Measurements from ENCODE around the gene RHO. TPM values are rescaled to one million over a fixed set of nuclear protein-coding genes. Genes with fewer than 3 reads are reported as not detected.
A peak's percentile ranks its signal among the peaks of the same experiment; 100 is the strongest.

Gene RHO
- total and polyA plus RNA-seq, 2 donors (not counting 3 experiments of a cell fraction or from before 2014, with no cell fraction given) = not detected

DNA sequence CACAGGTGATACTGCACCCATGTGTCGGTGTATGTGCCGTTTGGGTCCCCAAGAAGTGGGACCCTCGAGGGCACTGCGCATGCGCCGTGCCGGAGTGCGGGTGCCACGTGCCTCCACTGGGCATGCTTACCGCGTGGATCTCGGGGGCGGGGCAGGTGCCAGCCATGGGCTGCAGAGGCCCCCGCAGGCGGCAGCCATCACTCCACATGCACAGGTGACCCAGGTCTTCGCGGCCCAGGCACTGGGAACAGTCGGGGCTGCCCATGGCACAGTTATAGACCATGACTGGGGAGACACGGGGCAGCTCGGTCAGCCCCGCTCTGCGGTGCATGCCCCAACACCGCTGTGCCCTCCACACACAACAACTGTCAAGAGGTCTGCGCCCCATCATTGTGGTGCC is 45.8 kb downstream of the RHO start:
- Histone ChIP-seq H4K20me1 (replicated peaks; ENCODE audit: control insufficient read depth, extremely low read depth, insufficient read depth, low read length) (no peaks in the 10 kb centered on the region), H3K27ac (ENCODE audit: insufficient read depth, low read depth, low read length) (no peak overlapping the region), H3K4me1 (ENCODE audit: control insufficient read depth, extremely low read depth, insufficient read depth, low read length) (peaks cover 12% of the 10 kb centered on the region), H3K79me2 (ENCODE audit: control insufficient read depth, insufficient read depth, low read length) (peaks cover under 1% of the 10 kb centered on the region), H3K4me3 (replicated peaks in 1 of 3; ENCODE audit: insufficient read depth in 1 of 3, low read depth in 1 of 3, low read length in 3 of 3) (no peak overlapping the region), H3K9ac (replicated peaks; ENCODE audit: extremely low read depth, insufficient read depth, low read length) (no peak overlapping the region), H3K27me3 (ENCODE audit: control insufficient read depth in 2 of 2, insufficient read depth in 2 of 2, low read length in 2 of 2) (no peaks in the 10 kb centered on the region), H3K9me3 (replicated peaks; ENCODE audit: control insufficient read depth, insufficient read depth, low read length) (no peaks in the 10 kb centered on the region), H3K4me2 (ENCODE audit: insufficient read depth, low read length) (no peak overlapping the region), H3K9me1 (replicated peaks; ENCODE audit: control insufficient read depth, extremely low read depth, insufficient read depth, low read length) (no peaks in the 10 kb centered on the region), H2AFZ (ENCODE audit: low read depth, low read length) (no peak overlapping the region), H3K36me3 (ENCODE audit: control insufficient read depth in 2 of 2, extremely low read depth in 1 of 2, insufficient read depth in 2 of 2, low read length in 2 of 2) (peaks cover 43 to 84% of the 10 kb centered on the region in 2 experiments)
- DNase-seq (ENCODE audit: low read depth, low spot score) = no peak
- TF ChIP-seq, protein P1, sequence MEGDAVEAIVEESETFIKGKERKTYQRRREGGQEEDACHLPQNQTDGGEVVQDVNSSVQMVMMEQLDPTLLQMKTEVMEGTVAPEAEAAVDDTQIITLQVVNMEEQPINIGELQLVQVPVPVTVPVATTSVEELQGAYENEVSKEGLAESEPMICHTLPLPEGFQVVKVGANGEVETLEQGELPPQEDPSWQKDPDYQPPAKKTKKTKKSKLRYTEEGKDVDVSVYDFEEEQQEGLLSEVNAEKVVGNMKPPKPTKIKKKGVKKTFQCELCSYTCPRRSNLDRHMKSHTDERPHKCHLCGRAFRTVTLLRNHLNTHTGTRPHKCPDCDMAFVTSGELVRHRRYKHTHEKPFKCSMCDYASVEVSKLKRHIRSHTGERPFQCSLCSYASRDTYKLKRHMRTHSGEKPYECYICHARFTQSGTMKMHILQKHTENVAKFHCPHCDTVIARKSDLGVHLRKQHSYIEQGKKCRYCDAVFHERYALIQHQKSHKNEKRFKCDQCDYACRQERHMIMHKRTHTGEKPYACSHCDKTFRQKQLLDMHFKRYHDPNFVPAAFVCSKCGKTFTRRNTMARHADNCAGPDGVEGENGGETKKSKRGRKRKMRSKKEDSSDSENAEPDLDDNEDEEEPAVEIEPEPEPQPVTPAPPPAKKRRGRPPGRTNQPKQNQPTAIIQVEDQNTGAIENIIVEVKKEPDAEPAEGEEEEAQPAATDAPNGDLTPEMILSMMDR (IDR thresholded peaks at IDR 0.05; ENCODE audit: extremely low read depth in 1 of 2, insufficient read depth in 1 of 2, low read depth in 1 of 2, low read length in 2 of 2) = no peak
- TF ChIP-seq POLR2AphosphoS5 (IDR thresholded peaks at IDR 0.05; ENCODE audit: insufficient read depth, low read depth, low read length) = peak; percentile 13
- ChIA-PET CTCF (interaction anchor here (1.6 kb wide), 1 partner anchor 84 kb away, joined by 5 read pairs; no protein-coding TSS in a partner anchor), POLR2A (no interaction called here)
- intact Hi-C loops (cut with micrococcal nuclease) (no loop called here), dilution Hi-C loops (cut with MboI; ENCODE audit: extremely low pct_ligation_motif_present, low sequenced_read_pairs) (no loop called here)
- no TSS peak for BruUV-seq (replicated peaks)
- no peak for FAIRE-seq

DNA sequence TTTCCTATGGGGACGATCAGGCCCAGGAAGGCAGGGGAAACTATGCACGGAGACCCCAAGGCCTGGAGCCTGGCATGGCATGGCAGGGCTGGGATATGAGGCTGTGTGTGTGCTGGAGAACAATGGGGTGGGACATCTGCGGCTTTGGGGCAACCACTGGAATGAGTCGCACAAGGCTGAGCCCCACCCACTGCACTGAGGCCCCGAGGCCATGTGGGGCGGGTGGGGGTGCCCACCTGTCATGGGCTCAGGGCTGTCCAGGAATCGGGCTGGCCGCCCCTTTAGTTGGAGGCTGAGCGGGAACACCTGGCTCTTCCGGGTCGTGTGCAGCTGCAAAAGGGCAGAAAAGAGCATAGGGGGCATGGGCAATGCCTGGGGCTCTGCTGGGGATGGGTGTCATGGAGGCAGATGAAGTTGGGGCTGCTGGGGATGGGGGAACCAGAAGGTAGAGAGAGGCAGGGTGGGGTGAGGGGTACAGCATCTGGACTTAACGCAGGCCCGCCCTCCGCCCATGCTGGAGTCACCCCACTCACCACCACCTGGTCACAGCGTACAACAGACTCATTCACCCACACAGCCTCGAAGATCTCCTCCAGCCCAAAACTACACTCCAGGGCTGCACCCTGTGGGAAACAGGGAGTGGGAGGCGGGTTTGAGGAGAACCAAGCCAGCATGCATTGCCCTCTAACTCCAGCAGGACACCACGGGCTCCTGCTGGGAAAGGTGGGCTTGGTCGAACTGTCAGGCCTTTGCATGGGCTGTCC is 47.0 kb downstream of the RHO start:
- no peak for FAIRE-seq
- H3K4me3 ChIP-seq (replicated peaks in 1 of 3; ENCODE audit: insufficient read depth in 1 of 3, low read depth in 1 of 3, low read length in 3 of 3) = no peak overlapping the region

More for the DNA sequence above, 47.0 kb downstream of the RHO start:
- Histone ChIP-seq H3K79me2 (ENCODE audit: control insufficient read depth, insufficient read depth, low read length) (peaks cover 7% of the 10 kb centered on the region), H3K9me1 (replicated peaks; ENCODE audit: control insufficient read depth, extremely low read depth, insufficient read depth, low read length) (no peaks in the 10 kb centered on the region), H3K36me3 (ENCODE audit: control insufficient read depth in 2 of 2, extremely low read depth in 1 of 2, insufficient read depth in 2 of 2, low read length in 2 of 2) (peaks cover 33 to 85% of the 10 kb centered on the region in 2 experiments), H3K9ac (replicated peaks; ENCODE audit: extremely low read depth, insufficient read depth, low read length) (no peak overlapping the region), H3K4me1 (ENCODE audit: control insufficient read depth, extremely low read depth, insufficient read depth, low read length) (peaks cover 12% of the 10 kb centered on the region), H2AFZ (ENCODE audit: low read depth, low read length) (no peak overlapping the region), H3K9me3 (replicated peaks; ENCODE audit: control insufficient read depth, insufficient read depth, low read length) (no peaks in the 10 kb centered on the region), H3K27me3 (ENCODE audit: control insufficient read depth in 2 of 2, insufficient read depth in 2 of 2, low read length in 2 of 2) (no peaks in the 10 kb centered on the region), H3K4me2 (ENCODE audit: insufficient read depth, low read length) (no peak overlapping the region), H4K20me1 (replicated peaks; ENCODE audit: control insufficient read depth, extremely low read depth, insufficient read depth, low read length) (no peaks in the 10 kb centered on the region), H3K27ac (ENCODE audit: insufficient read depth, low read depth, low read length) (no peak overlapping the region)
- dilution Hi-C loops (cut with MboI; ENCODE audit: extremely low pct_ligation_motif_present, low sequenced_read_pairs) = no loop called here
- TF ChIP-seq POLR2AphosphoS5 (IDR thresholded peaks at IDR 0.05; ENCODE audit: insufficient read depth, low read depth, low read length) (peak; percentile 6), GATA2 (IDR thresholded peaks at IDR 0.05; ENCODE audit: insufficient read depth, insufficient read length, low read depth, low read length) (no peak)
- no peak for DNase-seq (ENCODE audit: low read depth, low spot score)
- ChIA-PET POLR2A (no interaction called here), CTCF (interaction anchor here (1.3 to 2.8 kb wide), 4 partner anchors 18 to 85 kb away, joined by 3 to 10 read pairs (median 7); no protein-coding TSS in a partner anchor)
- BruUV-seq (replicated peaks) = no TSS peak
- intact Hi-C loops (cut with micrococcal nuclease) = no loop called here

All from endothelial cell of umbilical vein (primary cell).